Prostate gland (tissue), 2 donors: ENCODE data around the gene MYH9. TPM values are rescaled to one million over a fixed set of nuclear protein-coding genes. Genes with fewer than 3 reads are reported as not detected.
A peak's percentile ranks its signal among the peaks of the same experiment; 100 is the strongest.
"Not testable (repeated sequence)": the region's sequence is repeated elsewhere in the genome, so short reads cannot be mapped to it uniquely, and the experiment has no call there.

Experiments
- DNase-seq: peaks from one replicate; pipeline ENCODE4 v3.0.0-alpha.2; 2019; ENCODE audit warnings: low spot score
- H3K27ac ChIP-seq, 2 donors: fragments of 200-600 bp; sonication (generic); 2 replicates each; pipeline ENCODE4 v1.5.1; 2017 to 2019
- H3K27me3 ChIP-seq: fragments of 200-600 bp; sonication (generic); replicated peaks from 2 replicates; pipeline ENCODE4 v1.5.1; 2019; ENCODE audit not compliant: insufficient read depth
- H3K36me3 ChIP-seq, 2 donors: fragments of 200-600 bp; sonication (generic); 1 replicate in 1 of 2; 2 replicates in 1 of 2; pipeline versions ENCODE4 v1.5.1 to v1.8.1; 2017 to 2019
- H3K4me1 ChIP-seq: fragments of 200-600 bp; sonication (generic); replicated peaks from 2 replicates; pipeline ENCODE4 v1.5.1; 2019
- H3K4me3 ChIP-seq, 2 donors: fragments of 200-600 bp; sonication (generic); 2 replicates each; pipeline ENCODE4 v1.5.1; 2017 to 2019
- H3K9me3 ChIP-seq: fragments of 200-600 bp; sonication (generic); 2 replicates; pipeline ENCODE4 v1.5.1; 2017
- CTCF ChIP-seq, 4 experiments: fragments of 200-600 bp in 2 of 4; fragments of 450-650 bp in 2 of 4; sonication (generic) in 2 of 4; IDR thresholded peaks; 1 replicate in 3 of 4; 2 replicates in 1 of 4; pipeline ENCODE4 v1.5.1; 2016 to 2019; ENCODE audit warnings: antibody characterized with exemption in 4 of 4, mild to moderate bottlenecking in 2 of 4, moderate library complexity in 2 of 4
- POLR2A ChIP-seq: fragments of 450-650 bp; IDR thresholded peaks from one replicate; pipeline ENCODE4 v1.6.1; 2016; ENCODE audit warnings: antibody characterized with exemption, mild to moderate bottlenecking
- POLR2AphosphoS5 ChIP-seq: sonication (generic); formaldehyde crosslinking; IDR thresholded peaks from one replicate; pipeline ENCODE4 v1.6.1; 2017; ENCODE audit warnings: antibody characterized with exemption
- WGBS: methylation state at CpG from one replicate; pipeline ENCODE4 v1.1.5; 2018; 5-methylcytosine and 5-hydroxymethylcytosine counted together
- intact Hi-C: fragments of 100-400 bp; cut with DNase I; formaldehyde crosslinking; loops from one replicate; pipeline ENCODE4 v1.14.2; 2022
- total RNA-seq, 2 donors: library from RNA; depleted of rRNA; stranded (reverse); fragments of >200 nt; gene quantifications; one replicate each; pipeline ENCODE4 v1.1.0, GENCODE V29; 2016

MYH9 gene
- total RNA-seq, 2 donors from 2014 or later = 295 to 329 TPM

DNA sequence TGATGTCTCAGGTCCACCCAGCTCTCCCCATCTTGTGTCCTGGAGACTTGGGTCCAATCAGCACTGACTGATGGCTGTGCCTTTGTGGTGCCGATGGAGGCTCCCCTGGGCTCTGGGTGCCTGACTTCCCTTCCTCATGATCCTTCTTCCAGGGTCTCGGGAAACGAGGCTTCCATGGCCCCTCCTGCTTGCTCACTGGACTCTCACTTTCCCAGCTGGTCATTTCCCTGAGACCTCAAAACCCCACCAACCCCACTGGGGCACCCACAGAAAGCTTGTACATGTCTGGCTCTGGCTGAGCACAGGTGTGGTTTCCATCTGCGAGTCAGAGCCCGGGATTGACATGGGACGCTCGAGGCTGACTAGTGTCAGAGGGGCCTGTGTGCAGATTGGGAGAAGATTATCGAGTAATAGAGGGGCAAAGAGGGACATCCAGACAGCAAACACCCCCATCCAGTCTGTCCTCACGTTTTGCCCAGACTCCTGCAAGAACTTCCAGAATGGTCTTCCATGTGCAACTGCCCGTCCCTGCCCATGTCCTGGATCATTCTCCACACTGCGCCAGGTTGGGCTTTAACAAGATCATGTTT is 119.8 kb downstream of the MYH9 start:
- intact Hi-C loops = no loop called here
- no peak for DNase-seq
- Histone ChIP-seq H3K27me3 (no peaks in the 10 kb centered on the region), H3K4me3 (no peak overlapping the region), H3K36me3 (peaks cover 0 to 7% of the 10 kb centered on the region in 2 donors), H3K9me3 (no peaks in the 10 kb centered on the region), H3K27ac (no peak overlapping the region), H3K4me1 (no peaks in the 10 kb centered on the region)
- WGBS = 95% methylated on average over 11 of the region's 11 CpGs
- no peak for TF ChIP-seq POLR2A
- TF ChIP-seq CTCF (IDR thresholded peaks at IDR 0.05) = no peak
- TF ChIP-seq POLR2AphosphoS5 = no peak

DNA sequence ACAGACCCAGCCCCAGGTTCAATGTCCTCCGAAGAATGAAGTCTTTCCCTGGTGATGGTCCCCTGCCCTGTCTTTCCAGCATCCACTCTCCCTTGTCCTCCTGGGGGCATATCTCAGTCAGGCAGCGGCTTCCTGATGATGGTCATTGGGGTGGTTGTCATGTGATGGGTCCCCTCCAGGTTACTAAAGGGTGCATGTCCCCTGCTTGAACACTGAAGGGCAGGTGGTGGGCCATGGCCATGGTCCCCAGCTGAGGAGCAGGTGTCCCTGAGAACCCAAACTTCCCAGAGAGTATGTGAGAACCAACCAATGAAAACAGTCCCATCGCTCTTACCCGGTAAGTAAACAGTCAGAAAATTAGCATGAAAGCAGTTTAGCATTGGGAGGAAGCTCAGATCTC is 120.7 kb downstream of the MYH9 start:
- no peak for TF ChIP-seq CTCF (IDR thresholded peaks at IDR 0.05)
- TF ChIP-seq POLR2A = no peak
- TF ChIP-seq POLR2AphosphoS5 = no peak
- no peaks in the 10 kb centered on the region for H3K9me3 ChIP-seq
- DNase-seq = no peak
- H3K27me3 ChIP-seq = no peaks in the 10 kb centered on the region
- no peaks in the 10 kb centered on the region for H3K4me1 ChIP-seq
- peaks cover 0 to 7% of the 10 kb centered on the region in 2 donors for H3K36me3 ChIP-seq
- intact Hi-C loops = no loop called here
- no peak overlapping the region for H3K4me3 ChIP-seq
- H3K27ac ChIP-seq = no peak overlapping the region
- WGBS = 92% methylated on average over 4 of the region's 4 CpGs

DNA sequence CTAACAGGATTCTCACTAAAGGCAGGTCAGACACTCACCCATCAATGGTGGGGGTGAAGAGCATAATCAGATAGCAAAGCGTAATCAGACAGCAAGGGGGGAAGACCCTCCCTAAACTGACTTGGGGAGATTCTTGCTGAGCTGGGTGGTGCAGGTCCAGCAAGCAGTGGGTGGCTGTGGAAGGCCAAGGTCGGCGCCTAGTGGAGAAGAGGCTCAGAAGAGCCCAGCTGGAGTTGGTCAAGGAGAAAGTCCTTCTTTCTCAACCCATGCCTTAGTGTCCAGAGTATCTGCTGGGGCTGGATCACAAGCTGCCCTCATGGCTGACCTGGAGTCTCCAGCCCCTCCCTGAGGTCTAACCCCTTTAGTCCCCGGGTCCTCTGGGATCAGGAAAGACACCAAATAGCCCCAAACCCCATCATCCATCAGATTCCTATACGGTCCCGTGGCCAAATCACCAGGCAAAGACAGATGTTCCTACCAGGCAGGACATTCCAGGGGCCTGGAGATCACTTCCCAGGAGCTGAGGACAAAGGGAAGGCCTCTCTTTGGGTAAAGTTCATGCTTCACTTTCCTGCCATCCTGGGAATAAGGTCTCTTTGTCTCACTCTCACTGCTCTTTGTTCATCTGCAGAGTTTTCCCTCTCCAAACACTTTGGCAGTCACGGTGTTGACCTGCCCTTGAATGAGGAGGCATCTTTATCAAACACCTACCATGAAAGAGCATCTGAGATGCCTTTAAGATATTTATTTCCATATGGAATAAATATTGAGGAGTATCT is 123.7 kb downstream of the MYH9 start:
- DNase-seq, H3K9me3 ChIP-seq, H3K36me3 ChIP-seq, H3K27me3 ChIP-seq, intact Hi-C loops, H3K4me1 ChIP-seq, H3K4me3 ChIP-seq: not testable (repeated sequence)
- peak overlapping the region; percentile 6 to 57 for H3K27ac ChIP-seq
- WGBS = 75% methylated on average over 7 of the region's 7 CpGs

GRCh38 chr22:36263216-36263673 is 124.5 kb downstream of the MYH9 start:
- H3K36me3 ChIP-seq, H3K4me3 ChIP-seq, H3K4me1 ChIP-seq, H3K27me3 ChIP-seq, H3K9me3 ChIP-seq, DNase-seq, intact Hi-C loops: not testable (repeated sequence)
- H3K27ac ChIP-seq = peak overlapping the region in 1 of 2 donors; percentile 6
- 28% methylated on average over 5 of the region's 5 CpGs for WGBS

- intact Hi-C loops, H3K36me3 ChIP-seq, H3K27ac ChIP-seq, H3K9me3 ChIP-seq, DNase-seq, H3K4me3 ChIP-seq, H3K4me1 ChIP-seq, H3K27me3 ChIP-seq: not testable (repeated sequence)
- 91% methylated on average over 3 of the region's 3 CpGs for WGBS
Observed at GRCh38 chr22:36262307-36262706, 125.5 kb downstream of the MYH9 start.

DNA sequence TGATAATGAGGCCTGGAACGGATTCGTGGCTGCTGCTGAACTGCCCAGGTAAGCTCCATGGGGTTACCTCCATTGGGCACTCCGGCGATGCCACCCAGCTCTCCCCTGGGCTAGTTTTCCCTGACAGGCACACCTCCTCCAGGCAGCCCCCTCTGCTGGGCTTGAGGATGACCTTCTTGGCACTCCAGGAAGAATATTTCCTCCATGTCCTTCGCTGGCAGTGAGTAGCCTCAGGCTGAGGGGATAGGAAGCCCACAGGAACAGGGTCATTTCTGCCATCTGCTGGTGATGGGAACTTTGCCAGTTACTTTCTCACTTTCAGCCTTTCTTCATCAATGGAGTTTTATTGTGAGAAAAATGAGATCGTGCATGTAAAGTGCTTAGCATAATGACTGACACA is 126.1 kb downstream of the MYH9 start:
- H3K27ac ChIP-seq, DNase-seq: not testable (repeated sequence)

More for the DNA sequence above, 126.1 kb downstream of the MYH9 start:
- H3K4me3 ChIP-seq, H3K4me1 ChIP-seq, intact Hi-C loops, H3K9me3 ChIP-seq, H3K27me3 ChIP-seq, H3K36me3 ChIP-seq: not testable (repeated sequence)
- WGBS = 89% methylated on average over 6 of the region's 6 CpGs
